PC-9 (cell line): ENCODE results near the gene MED16. TPM values are rescaled to one million over a fixed set of nuclear protein-coding genes. Genes with fewer than 3 reads are reported as not detected.
"Not testable (repeated sequence)": the region's sequence is repeated elsewhere in the genome, so short reads cannot be mapped to it uniquely, and the experiment has no call there.

Source experiments
- BruUV-seq: library from RNA; stranded (reverse); fragments of 400-500 nt; replicated peaks from 2 replicates; lab custom pipeline; 2021; lab: Mats Ljungman, UMichigan
- CTCF ChIA-PET: fragments of 300-600 bp; sonication (Branson Sonifier 250); formaldehyde crosslinking; loops from one replicate; lab custom pipeline; 2022; ENCODE audit warnings: antibody characterized with exemption; lab: Charles Lee
- POLR2A ChIA-PET: fragments of 300-600 bp; sonication (Branson Sonifier 250); formaldehyde crosslinking; loops from one replicate; lab custom pipeline; 2022; ENCODE audit warnings: antibody characterized with exemption; ENCODE audit not compliant: unreplicated experiment; lab: Charles Lee
- DNase-seq, 2 experiments: peaks; one replicate each; pipeline versions ENCODE4 v3.0.0 to v3.0.0-alpha.2; 2015 to 2022; ENCODE audit warnings: mixed read lengths in 1 of 2
- H2AFZ ChIP-seq: fragments of 200-600 bp; sonication (generic); 2 replicates; pipeline ENCODE4 v1.8.1; 2017; ENCODE audit warnings: antibody characterized with exemption
- H3F3A ChIP-seq: fragments of 200-600 bp; sonication (generic); 2 replicates; pipeline ENCODE4 v1.8.1; 2017; ENCODE audit warnings: antibody characterized with exemption, mild to moderate bottlenecking, low read depth; ENCODE audit not compliant: insufficient read depth
- H3K27ac ChIP-seq: fragments of 200-600 bp; sonication (generic); 2 replicates; pipeline ENCODE4 v1.6.1; 2016; ENCODE audit warnings: mixed run types
- H3K27me3 ChIP-seq: fragments of 200-600 bp; sonication (generic); 2 replicates; pipeline ENCODE4 v1.6.1; 2016; ENCODE audit warnings: low read depth, mixed run types; ENCODE audit not compliant: insufficient read depth
- H3K36me3 ChIP-seq: fragments of 200-600 bp; sonication (generic); 2 replicates; pipeline ENCODE4 v1.6.1; 2016; ENCODE audit warnings: low read depth, mixed run types
- H3K4me1 ChIP-seq: fragments of 200-600 bp; sonication (generic); replicated peaks from 2 replicates; pipeline ENCODE4 v1.6.1; 2016; ENCODE audit warnings: mixed run types; ENCODE audit not compliant: insufficient read depth
- H3K4me2 ChIP-seq: fragments of 200-600 bp; sonication (generic); 2 replicates; pipeline ENCODE4 v1.6.1; 2017; ENCODE audit warnings: mixed run types
- H3K4me3 ChIP-seq: fragments of 200-600 bp; sonication (generic); 2 replicates; pipeline ENCODE4 v1.6.1; 2016; ENCODE audit warnings: mixed run types
- H3K79me2 ChIP-seq: fragments of 200-600 bp; sonication (generic); 2 replicates; pipeline ENCODE4 v1.6.1; 2017; ENCODE audit warnings: low read depth, mixed run types
- H3K9me2 ChIP-seq: fragments of 200-600 bp; sonication (generic); 2 replicates; pipeline ENCODE4 v1.8.1; 2017; ENCODE audit warnings: mild to moderate bottlenecking; ENCODE audit not compliant: insufficient read depth
- H3K9me3 ChIP-seq: fragments of 200-600 bp; sonication (generic); 2 replicates; pipeline ENCODE4 v1.8.1; 2016; ENCODE audit warnings: low read depth; ENCODE audit not compliant: insufficient read depth
- H4K20me1 ChIP-seq: fragments of 200-600 bp; sonication (generic); 2 replicates; pipeline ENCODE4 v1.8.1; 2017; ENCODE audit not compliant: insufficient read depth
- EZH2 ChIP-seq: fragments of 200-600 bp; sonication (generic); IDR thresholded peaks from 2 replicates; pipeline ENCODE4 v1.8.0; 2017; ENCODE audit warnings: antibody characterized with exemption, low read depth
- intact Hi-C: fragments of 100-400 bp; cut with micrococcal nuclease; formaldehyde crosslinking; loops from one replicate; pipeline ENCODE4 v1.10.0; 2022; ENCODE audit not compliant: unreplicated experiment
- total RNA-seq: library from RNA; stranded (reverse); gene quantifications from 2 replicates; pipeline ENCODE4 v1.2.3, GENCODE V29; 2021
- TF ChIP-seq, protein P1 (sequence below): fragments of 200-600 bp; sonication (generic); conservative IDR thresholded peaks from 2 replicates; pipeline ENCODE4 v1.6.1; 2017; ENCODE audit warnings: mixed run types, antibody characterized with exemption, mild to moderate bottlenecking, moderate library complexity

MED16 gene
- total RNA-seq, 1 experiment from 2014 or later: 54.7 TPM

- intact Hi-C loops: no loop called here
- Histone ChIP-seq H3K4me1 (no peaks in the 10 kb centered on the region; the same call in 1 of the 2 replicates), H3K27me3 (peaks cover 51% of the 10 kb centered on the region), H3K27ac (no peak overlapping the region), H3K79me2 (no peaks in the 10 kb centered on the region), H3K4me3 (peak overlapping the region; percentile 44), H2AFZ (no peak overlapping the region), H3K36me3 (no peaks in the 10 kb centered on the region), H3K9me2 (no peaks in the 10 kb centered on the region), H3K4me2 (peak overlapping the region; percentile 82), H4K20me1 (no peaks in the 10 kb centered on the region), H3F3A (0 out of 2 replicates have a peak, but pooled peaks cover 6% of the 10 kb centered on the region), H3K9me3 (no peaks in the 10 kb centered on the region)
- TF ChIP-seq EZH2: no peak
- TF ChIP-seq, protein P1, sequence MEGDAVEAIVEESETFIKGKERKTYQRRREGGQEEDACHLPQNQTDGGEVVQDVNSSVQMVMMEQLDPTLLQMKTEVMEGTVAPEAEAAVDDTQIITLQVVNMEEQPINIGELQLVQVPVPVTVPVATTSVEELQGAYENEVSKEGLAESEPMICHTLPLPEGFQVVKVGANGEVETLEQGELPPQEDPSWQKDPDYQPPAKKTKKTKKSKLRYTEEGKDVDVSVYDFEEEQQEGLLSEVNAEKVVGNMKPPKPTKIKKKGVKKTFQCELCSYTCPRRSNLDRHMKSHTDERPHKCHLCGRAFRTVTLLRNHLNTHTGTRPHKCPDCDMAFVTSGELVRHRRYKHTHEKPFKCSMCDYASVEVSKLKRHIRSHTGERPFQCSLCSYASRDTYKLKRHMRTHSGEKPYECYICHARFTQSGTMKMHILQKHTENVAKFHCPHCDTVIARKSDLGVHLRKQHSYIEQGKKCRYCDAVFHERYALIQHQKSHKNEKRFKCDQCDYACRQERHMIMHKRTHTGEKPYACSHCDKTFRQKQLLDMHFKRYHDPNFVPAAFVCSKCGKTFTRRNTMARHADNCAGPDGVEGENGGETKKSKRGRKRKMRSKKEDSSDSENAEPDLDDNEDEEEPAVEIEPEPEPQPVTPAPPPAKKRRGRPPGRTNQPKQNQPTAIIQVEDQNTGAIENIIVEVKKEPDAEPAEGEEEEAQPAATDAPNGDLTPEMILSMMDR: no peak
- DNase-seq: peak in 1 of 2 experiments; percentile 41
- POLR2A ChIA-PET: no interaction called here
- no TSS peak for BruUV-seq
- CTCF ChIA-PET: interaction anchor here (0.6 kb wide), 1 partner anchor 309 kb away, joined by 4 read pairs; no protein-coding TSS in a partner anchor
Measured at GRCh38 chr19:843180-843835, 49.7 kb downstream of the MED16 start.

DNA sequence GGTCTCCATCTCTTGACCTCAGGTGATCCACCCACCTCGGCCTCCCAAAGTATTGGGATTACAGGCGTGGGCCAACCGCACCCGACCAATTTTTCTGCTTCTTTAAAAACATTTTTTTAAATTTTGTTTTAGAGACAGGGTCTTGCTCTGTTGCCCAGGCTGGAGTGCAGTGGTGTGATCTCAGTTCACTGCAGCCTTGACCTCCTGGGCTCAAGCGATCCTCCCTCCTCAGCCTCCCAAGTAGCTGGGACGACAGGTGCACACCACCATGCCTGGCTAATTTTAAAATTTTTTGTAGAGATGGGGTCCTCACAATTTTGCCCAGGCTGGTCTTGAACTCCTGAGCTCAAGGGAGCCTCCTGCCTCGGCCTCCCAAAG lies 50.2 kb downstream of the MED16 start:
- Histone ChIP-seq H3K4me2 (peak overlapping the region; percentile 82), H3K27me3 (peaks cover 46% of the 10 kb centered on the region)
- BruUV-seq, H4K20me1 ChIP-seq, H3K79me2 ChIP-seq, H3K9me3 ChIP-seq, H3K4me3 ChIP-seq, H3K9me2 ChIP-seq, POLR2A ChIA-PET, DNase-seq, H3K36me3 ChIP-seq, H2AFZ ChIP-seq, H3K27ac ChIP-seq, intact Hi-C loops, H3F3A ChIP-seq, H3K4me1 ChIP-seq: not testable (repeated sequence)
- CTCF ChIA-PET: interaction anchor here (0.6 kb wide), 1 partner anchor 308 kb away, joined by 4 read pairs; no protein-coding TSS in a partner anchor

DNA sequence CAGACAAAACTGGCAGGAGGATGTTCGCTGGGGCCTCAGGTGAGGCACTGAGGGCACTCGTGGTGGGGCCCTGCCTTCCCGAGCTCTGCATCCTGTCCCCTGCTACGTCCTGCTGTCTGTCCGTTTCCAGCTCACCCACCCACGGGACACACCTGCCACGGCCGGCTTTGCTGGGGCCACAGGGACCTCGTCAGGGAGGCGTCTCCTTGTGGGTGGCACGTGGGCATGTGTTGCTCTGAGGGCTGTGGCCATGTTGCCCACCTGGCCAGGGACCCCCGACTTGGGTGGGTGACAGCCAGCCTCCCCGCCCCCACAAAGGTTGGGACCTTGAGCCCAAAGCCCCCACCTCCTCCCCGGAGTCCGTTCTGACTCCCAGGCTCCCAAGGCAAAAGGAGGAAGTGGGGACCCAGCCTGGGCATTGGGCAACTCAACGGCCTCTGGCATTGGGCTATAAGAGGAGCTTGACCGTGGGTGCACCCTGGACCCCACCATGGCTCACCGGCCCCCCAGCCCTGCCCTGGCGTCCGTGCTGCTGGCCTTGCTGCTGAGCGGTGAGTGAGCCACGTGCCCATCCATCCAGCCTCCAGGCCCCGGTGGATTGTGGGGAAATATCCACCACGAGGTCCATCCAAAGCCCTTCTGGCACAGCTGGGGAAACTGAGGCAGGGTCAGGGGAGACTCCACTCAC lies 52.3 kb downstream of the MED16 start, which contains the start of gene PRTN3:
PRTN3 (plus strand) TSS at position 481 of the 688 bp plus-strand sequence; CDS start at position 491, 10 bp downstream.
- Histone ChIP-seq H3K36me3 (no peaks in the 10 kb centered on the region), H3K27me3 (peaks cover 34% of the 10 kb centered on the region), H4K20me1 (no peaks in the 10 kb centered on the region), H3K4me1 (no peaks in the 10 kb centered on the region; the same call in 1 of the 2 replicates), H3F3A (0 out of 2 replicates have a peak, but pooled peaks cover 6% of the 10 kb centered on the region), H3K9me2 (no peaks in the 10 kb centered on the region), H3K4me3 (no peak within 1 kb of the TSS), H3K79me2 (no peaks in the 10 kb centered on the region), H2AFZ (no peak within 1 kb of the TSS), H3K27ac (no peak within 1 kb of the TSS), H3K9me3 (no peaks in the 10 kb centered on the region), H3K4me2 (no peak within 1 kb of the TSS)
- intact Hi-C loops: no loop called here
- no peak for DNase-seq
- BruUV-seq: no TSS peak
- CTCF ChIA-PET: no interaction called here
- TF ChIP-seq, protein P1: no peak
- TF ChIP-seq EZH2: no peak
- POLR2A ChIA-PET: no interaction called here
